Measurements from ENCODE around the gene OPCML.

The OPCML gene

DNA sequence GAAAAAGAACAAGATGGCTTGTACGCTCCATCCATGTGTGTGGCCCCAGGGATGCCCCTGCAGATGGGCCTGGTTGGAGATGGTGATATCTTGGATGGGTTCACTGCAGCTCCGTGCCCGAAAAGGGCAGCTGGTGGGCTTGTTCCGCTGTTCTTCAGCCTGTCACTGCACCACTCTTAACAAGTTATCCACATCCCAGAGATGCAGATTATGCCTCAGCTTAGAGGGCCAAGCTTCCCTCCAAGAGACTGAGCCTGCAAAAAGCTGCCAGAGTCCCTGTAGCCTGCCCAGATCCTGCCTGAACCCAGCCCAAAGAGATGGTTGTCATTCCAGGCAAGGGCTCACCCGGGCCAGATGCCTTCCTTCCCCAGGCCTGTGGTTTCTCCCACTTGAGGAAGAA is 308.0 kb downstream of the OPCML start:
- no peak for DNase-seq

DNA sequence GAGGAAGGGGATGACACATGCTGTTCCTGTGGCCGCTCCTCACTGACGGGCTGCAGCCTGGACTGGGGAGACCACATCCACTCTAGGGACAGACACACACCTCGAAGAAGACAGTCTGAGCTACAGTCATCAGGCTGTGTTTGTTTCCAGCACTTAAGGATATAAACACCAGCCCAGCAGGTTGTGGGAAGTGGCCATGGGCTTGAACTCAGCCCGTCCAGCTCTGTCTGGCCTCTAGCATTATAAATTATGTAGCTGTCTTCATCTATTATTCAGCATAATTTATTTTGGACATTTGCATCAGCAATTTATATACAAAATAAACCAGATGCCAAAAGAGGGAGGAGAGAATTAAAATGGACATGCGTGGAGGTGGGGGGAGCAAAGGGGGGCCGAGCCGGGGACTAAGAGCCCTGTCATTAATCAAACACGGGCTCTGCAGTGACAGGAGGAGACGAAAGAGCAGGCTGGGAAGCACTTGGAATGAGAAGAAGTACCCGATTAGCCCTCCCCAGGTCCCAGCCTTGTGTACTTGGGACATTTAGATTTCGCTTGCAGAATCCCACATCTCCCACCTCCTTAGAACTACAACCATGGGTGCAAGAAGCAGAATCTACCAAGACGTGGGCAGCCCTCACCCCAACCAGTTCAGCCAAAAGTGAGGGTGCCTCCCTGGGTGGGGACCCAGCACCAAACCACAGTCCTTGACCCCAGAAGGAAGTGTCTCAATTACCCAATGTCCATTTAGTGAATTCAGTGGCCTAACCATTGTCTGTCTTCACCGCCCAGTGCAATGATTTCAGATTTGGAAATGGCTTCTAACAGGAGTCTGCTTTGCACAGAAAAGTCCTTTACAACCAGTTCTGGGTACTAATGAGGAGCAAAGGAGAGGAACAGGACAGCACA is 309.6 kb downstream of the OPCML start:
- DNase-seq: no peak

- no peak for DNase-seq
Measured at GRCh38 chr11:133219543-133219942, 312.8 kb downstream of the OPCML start.

DNA sequence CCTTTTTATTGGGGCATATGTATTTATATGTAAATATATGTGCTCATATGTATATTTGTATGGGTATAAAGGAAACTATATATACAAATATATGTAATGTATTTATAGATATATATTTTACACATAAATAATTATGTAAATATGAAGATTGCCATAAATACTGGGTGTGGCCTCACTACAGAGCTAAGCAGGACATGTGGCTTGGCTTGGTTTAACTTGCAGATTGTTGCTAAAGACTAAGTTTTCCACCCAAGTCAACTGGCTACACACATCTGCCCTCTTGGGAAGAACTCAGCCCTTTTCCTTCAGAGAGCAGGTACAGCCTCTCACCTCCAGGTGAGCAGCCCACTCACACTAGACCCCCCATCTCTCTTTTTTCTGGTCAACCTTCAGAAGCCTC is 315.5 kb downstream of the OPCML start:
- no peak for DNase-seq

DNA sequence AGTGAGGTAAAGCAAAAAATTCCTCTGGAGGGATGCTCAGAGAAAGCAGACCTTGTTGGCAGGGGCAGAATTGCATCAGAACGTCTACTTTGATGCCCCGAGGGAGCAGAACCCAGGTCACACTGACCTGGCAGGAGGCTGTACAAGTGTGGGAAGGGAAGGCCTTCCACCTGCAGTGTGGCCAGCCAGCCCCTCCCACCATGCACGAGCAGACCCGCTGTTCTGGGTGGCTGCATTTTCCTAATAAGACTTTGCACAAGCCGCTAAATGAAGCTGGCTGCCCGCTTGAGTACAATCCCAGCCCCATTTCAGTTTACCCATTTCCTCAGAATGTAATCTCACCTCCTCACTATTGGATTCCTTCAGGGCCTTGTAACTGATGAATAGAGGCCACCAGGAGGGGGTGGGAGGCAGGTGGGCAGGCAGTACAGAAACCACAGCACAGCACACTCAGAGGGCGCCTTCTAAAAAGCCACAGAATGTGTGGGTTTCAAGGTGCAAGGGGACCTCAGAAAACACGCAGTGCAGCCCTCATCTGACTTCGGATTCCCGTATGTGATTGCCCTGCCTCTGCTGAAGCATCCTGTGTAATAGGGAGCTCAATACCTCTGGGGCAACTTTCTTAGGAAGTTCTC is 316.6 kb downstream of the OPCML start:
- no peak for DNase-seq

DNA sequence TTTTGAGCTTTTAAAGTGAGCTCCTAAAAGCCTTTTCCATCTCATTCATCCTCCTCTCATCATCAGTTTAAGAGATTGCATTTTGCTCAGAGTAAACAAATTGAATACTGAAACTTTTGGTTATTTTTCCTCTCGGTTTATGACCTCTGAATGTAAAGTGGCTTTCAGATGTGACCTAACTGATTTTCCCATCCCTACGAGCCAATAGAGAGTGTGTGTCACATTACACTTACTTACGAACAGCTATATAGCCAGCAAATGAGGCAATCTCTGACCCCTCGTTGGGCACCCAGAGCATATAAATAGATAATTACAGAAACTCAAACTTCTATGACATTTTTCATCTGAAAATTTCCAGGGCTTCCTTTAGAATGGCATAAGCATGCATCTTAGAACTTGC is 317.7 kb downstream of the OPCML start:
- no peak for DNase-seq

DNA sequence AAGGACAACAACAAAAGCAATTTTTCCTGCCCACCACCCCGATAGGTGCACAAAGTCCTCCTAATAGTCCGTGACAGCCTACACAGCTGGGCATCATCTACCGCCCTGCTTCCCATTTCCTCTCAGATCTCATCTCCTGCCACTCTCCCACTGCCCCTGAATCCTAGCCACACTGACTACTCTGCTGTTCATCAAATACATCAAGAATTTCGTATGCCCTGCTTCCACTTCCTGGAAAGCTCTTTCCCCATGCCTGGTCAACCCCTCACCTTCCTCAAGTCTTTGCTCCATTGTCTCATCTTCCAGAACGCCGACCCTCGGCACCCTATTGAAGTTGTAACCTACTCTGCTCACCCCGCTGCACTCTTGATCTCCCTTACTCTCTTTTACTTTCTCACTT is 320.1 kb downstream of the OPCML start:
- DNase-seq: no peak

GRCh38 chr11:133207995-133208394 is 324.3 kb downstream of the OPCML start:
- DNase-seq: no peak

GRCh38 chr11:133206313-133207005 is 325.8 kb downstream of the OPCML start:
- no peak for DNase-seq

DNA sequence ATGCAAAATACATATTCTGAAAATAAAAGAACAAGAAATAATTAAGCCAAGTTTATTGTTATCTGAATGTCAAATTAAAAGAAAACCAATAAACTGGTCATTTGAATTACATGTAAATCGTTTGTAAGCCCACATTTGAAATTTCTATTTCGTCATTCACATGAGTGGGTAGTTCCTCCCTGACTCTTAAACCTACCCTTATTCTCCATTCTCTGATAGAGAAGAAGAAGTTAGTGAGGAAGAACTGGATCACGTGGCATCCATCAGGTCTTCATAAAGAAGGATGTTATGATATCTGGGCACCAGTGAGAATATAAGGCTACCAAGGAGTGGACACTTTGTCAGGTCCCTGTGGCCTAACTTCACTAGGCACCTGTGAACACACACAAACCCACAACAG is 328.1 kb downstream of the OPCML start:
- peak; percentile 36 to 53 for DNase-seq

DNA sequence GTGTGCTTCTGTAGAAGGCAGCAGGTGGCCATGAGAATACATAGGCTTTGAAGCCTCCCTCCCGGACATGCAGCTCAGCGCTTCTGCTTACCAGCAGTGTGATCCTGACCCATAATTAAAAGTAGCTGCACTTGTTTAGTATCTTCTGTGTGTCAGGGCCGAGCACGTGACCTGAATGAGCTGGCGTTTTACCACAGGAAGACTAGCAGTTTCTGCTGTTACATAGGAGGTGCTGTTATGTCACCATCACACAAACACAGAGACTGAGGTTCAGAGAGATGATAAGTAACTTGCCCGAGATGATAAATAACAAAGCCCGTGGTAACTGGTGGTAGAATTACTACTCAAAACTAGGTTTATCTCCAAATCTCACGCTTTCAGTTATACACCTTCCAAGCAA is 329.5 kb downstream of the OPCML start:
- DNase-seq: no peak

GRCh38 chr11:133198438-133198837 is 333.9 kb downstream of the OPCML start:
- DNase-seq: no peak

DNA sequence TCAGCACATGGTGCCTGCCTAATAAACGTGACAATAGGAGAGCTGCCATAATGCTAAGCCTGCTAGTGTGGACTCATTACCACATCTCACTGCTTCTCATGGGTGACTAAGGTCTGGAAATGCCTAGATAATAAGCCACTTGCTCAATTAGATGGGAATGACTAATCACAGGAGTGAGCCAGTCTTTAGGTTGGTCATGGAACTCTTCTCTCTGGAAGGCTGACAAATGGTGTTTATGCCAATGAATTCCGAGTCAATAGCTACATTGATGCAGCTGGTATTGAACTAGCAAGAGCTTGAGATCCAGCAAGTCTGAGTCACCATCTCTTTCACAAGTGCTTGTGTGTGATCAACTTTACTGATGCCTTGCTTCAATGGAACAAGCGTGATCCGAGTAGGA is 334.9 kb downstream of the OPCML start:
- DNase-seq: peak in 1 of 2 donors; percentile 19

GRCh38 chr11:133191931-133192330 is 340.4 kb downstream of the OPCML start:
- DNase-seq: no peak

DNA sequence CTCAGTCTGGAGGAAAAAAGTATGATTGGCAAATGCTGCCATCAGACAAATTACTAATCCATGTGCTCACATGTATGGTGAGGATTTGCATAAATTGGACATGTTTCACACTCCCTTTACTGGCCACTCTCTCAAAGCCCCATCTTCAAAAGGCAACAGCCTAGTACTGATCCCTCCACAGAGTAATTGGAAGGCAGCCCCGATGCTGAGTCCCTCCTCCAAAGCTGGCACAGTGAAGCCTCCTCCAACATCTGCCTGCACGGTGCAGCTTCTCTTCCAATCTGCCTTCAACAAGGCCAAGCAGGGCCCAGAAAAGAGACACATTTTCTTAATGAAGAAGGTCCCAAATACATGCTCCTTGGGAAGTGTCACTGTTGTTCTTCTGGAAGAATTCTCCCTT is 350.6 kb downstream of the OPCML start:
- DNase-seq: no peak

DNA sequence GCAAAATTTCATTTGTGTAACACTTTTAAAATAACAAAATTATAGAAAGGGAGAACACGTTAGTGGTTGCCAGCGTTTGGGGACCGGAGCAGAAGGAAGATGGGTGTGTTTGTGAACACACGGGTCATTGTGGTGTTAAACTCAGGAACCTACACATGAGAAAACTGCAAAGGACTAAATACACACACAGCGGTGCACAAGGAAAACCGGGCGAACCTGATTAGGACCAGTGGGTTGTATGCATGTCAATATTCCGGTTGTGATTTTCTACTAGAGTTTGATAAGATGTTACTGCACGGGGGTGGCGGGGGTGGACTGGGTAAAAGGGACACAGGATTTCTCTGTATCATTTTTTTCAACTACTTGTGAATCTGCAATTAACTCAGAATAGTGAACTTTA is 351.2 kb downstream of the OPCML start:
- no peak for DNase-seq

DNA sequence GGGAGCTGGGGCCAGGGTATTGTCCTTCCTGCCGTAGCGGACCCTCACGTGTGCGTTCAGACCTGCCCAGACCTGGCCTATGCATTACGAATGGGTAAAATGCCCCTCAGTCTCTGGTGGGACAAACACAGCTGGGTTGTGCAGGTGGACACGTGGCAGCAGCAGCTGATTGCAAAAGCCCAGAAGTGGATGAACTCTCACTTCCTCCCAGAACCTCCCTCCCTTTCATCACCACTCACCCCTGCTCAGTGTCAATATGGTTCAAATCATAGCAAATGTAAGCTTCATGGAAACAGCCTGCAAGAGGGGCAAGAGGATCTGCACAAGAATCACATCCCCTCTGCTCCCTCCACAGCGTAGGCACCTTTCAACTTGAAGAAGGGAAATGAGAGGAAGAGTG is 352.1 kb downstream of the OPCML start:
- DNase-seq: no peak

DNA sequence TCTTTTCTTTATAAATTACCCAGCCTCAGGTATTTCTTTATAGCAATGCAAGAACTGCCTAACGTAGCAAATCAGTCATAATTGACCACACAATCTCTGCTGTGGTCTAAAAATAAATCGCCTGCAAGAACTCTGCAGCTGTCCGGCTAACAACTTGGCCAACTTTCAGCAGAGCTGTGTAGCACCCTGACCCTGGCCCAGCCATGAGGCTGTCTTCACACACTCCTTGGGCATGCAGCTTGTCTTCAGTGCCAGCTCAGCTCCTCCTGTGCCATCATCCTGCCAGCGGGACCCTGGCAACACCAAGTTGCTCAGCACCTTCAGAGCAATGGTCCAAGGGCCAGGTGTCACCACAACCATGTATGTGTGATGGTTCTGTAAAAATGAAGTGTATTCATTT is 355.6 kb downstream of the OPCML start:
- DNase-seq: no peak

DNA sequence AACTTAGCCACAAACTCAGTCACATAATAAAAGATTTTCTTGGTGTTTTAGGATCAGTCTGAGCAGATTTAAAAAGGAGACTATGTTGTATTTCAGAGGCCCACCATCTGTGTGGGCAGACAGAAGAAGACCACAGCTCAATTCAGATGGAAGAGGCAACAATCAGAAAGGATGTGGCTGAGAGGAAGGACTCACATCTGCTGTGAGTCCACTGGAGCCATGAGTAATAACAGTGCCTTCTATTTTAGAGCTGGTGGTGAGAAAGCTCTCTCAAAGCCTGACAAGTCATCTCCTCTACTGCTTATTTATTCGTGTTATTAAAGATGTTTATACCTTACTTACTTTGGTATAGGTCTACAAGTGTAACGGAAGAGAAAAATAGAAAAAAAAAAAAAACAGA is 357.2 kb downstream of the OPCML start:
- DNase-seq: no peak

- no peak for DNase-seq
Measured at GRCh38 chr11:133173810-133174412, 358.4 kb downstream of the OPCML start.

GRCh38 chr11:133172349-133172748 is 360.0 kb downstream of the OPCML start:
- peak in 1 of 2 donors; percentile 2 for DNase-seq

GRCh38 chr11:133171374-133171773 is 360.9 kb downstream of the OPCML start:
- DNase-seq: no peak

- DNase-seq: no peak
Measured at GRCh38 chr11:133168016-133168415, 364.3 kb downstream of the OPCML start.

All from inflammatory macrophage treated with lipopolysaccharide for 1 hour (primary cell).